HFF-Myc (cell line): ENCODE results near the gene UCHL3.

Source experiments
- DNase-seq: peaks from one replicate; pipeline ENCODE4 v3.0.0-alpha.2; 2011; ENCODE audit warnings: low read depth; ENCODE audit errors: extremely low read depth
- H3K4me3 ChIP-seq: replicated peaks from 2 replicates; pipeline ENCODE4 v1.5.1; 2011; ENCODE audit warnings: low read depth, mild to moderate bottlenecking, control low read depth, low read length
- CTCF ChIP-seq: IDR thresholded peaks from 2 replicates; pipeline ENCODE4 v1.5.1; 2012; ENCODE audit warnings: mild to moderate bottlenecking, low read depth, low read length, control low read depth; ENCODE audit errors: missing control alignments

Gene UCHL3

GRCh38 chr13:75620020-75620419, 70.4 kb downstream of the UCHL3 start:
- H3K4me3 ChIP-seq, result no peak overlapping the region
- no peak for TF ChIP-seq CTCF
- DNase-seq, result no peak

- no peak overlapping the region for H3K4me3 ChIP-seq
- no peak for DNase-seq
- no peak for TF ChIP-seq CTCF
Observed at GRCh38 chr13:75621147-75621546, 71.6 kb downstream of the UCHL3 start.

- H3K4me3 ChIP-seq, result no peak overlapping the region
- DNase-seq, result no peak
- TF ChIP-seq CTCF, result no peak
Observed at GRCh38 chr13:75628801-75629200, 79.2 kb downstream of the UCHL3 start.

- no peak for TF ChIP-seq CTCF
- no peak overlapping the region for H3K4me3 ChIP-seq
- peak; percentile 79 for DNase-seq
Observed at GRCh38 chr13:75633285-75633684, 83.7 kb downstream of the UCHL3 start.

GRCh38 chr13:75635101-75635827, 85.7 kb downstream of the UCHL3 start:
- DNase-seq, result no peak
- peak overlapping the region; percentile 94 for H3K4me3 ChIP-seq
- no peak for TF ChIP-seq CTCF

- peak within 1 kb of the TSS; percentile 94 for H3K4me3 ChIP-seq
- TF ChIP-seq CTCF, result no peak
- DNase-seq, result no peak
Observed at GRCh38 chr13:75635828-75636435, 86.3 kb downstream of the UCHL3 start, which contains the start of gene LMO7. Gene LMO7 (plus strand): TSS chr13:75636330. CDS start chr13:75636658, 328 bp downstream.
